Upper lobe of left lung (tissue), 4 donors: ENCODE measurements around the gene C1orf232.

ENCODE experiments used
- CTCF ChIP-seq, 6 experiments: fragments of 450-650 bp in 4 of 6; fragments of 200-600 bp in 2 of 6; sonication (generic) in 2 of 6; IDR thresholded peaks; one replicate each; pipeline ENCODE4 v1.5.1; 2016 to 2019; ENCODE audit warnings: antibody characterized with exemption in 6 of 6
- EP300 ChIP-seq, 4 donors: sonication (generic); formaldehyde crosslinking; IDR thresholded peaks; one replicate each; pipeline ENCODE4 v1.5.1; 2017; ENCODE audit warnings: antibody characterized with exemption in 4 of 4, control low read depth in 2 of 4
- POLR2A ChIP-seq, 4 donors: fragments of 450-650 bp; IDR thresholded peaks; one replicate each; pipeline ENCODE4 v1.5.1; 2016 to 2017; ENCODE audit warnings: antibody characterized with exemption in 4 of 4, mild to moderate bottlenecking in 2 of 4

- TF ChIP-seq POLR2A (IDR thresholded peaks at IDR 0.05) (no peak), CTCF (IDR thresholded peaks at IDR 0.05) (no peak), EP300 (IDR thresholded peaks at IDR 0.05) (no peak)
Observed at GRCh38 chr1:26158908-26159742, 9.6 kb downstream of the C1orf232 start, which contains the start of gene FAM110D.
